Measurements from ENCODE around the gene TMEM178A.
A peak's percentile ranks its signal among the peaks of the same experiment; 100 is the strongest.

DNA sequence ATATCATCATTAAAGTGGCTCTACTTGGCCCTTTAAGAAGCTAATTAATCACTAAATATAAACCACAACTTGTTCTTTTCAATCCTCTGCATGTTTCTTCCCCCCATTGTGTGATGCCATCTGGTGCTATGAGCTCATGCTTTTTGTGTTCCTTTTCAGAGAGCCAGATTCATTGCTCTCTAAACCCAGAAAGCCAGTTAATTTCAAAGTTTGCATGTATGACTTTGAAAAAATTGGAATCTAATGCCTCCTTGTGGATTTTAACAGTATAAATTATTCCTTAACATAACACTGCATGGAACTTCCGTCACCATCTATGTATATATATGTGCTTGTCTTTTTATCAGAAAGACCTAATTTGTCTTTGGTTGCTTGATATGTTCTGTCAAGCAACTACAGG lies 31.1 kb downstream of the TMEM178A start:
- TF ChIP-seq, protein P1, sequence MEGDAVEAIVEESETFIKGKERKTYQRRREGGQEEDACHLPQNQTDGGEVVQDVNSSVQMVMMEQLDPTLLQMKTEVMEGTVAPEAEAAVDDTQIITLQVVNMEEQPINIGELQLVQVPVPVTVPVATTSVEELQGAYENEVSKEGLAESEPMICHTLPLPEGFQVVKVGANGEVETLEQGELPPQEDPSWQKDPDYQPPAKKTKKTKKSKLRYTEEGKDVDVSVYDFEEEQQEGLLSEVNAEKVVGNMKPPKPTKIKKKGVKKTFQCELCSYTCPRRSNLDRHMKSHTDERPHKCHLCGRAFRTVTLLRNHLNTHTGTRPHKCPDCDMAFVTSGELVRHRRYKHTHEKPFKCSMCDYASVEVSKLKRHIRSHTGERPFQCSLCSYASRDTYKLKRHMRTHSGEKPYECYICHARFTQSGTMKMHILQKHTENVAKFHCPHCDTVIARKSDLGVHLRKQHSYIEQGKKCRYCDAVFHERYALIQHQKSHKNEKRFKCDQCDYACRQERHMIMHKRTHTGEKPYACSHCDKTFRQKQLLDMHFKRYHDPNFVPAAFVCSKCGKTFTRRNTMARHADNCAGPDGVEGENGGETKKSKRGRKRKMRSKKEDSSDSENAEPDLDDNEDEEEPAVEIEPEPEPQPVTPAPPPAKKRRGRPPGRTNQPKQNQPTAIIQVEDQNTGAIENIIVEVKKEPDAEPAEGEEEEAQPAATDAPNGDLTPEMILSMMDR (IDR thresholded peaks at IDR 0.05): peak; percentile 22; the same call in 1 of the 2 replicates
- TF ChIP-seq ZFX (IDR thresholded peaks at IDR 0.05; ENCODE audit: borderline replicate concordance): no peak

Data from 22Rv1 (cell line).